Chondrocyte (in vitro differentiated cells): ENCODE results near the gene RPL3. TPM values are rescaled to one million over a fixed set of nuclear protein-coding genes. Genes with fewer than 3 reads are reported as not detected.

ENCODE experiments used
- DNase-seq: peaks from one replicate; pipeline ENCODE4 v3.0.0; 2021; ENCODE audit warnings: mixed read lengths, low spot score
- H3K27ac Mint-ChIP-seq: one replicate; pipeline ENCODE4 v1.8.0; 2021; ENCODE audit warnings: mild to moderate bottlenecking, moderate library complexity, mixed read lengths; ENCODE audit not compliant: unreplicated experiment
- H3K27me3 Mint-ChIP-seq: 2 replicates; pipeline ENCODE4 v1.8.0; 2021; ENCODE audit warnings: low read depth, mixed read lengths
- H3K36me3 Mint-ChIP-seq: 2 replicates; pipeline ENCODE4 v1.8.0; 2021; ENCODE audit warnings: low read depth, mixed read lengths
- H3K4me1 Mint-ChIP-seq: 2 replicates; pipeline ENCODE4 v1.8.0; 2021; ENCODE audit warnings: low read depth, mild to moderate bottlenecking, mixed read lengths
- H3K4me3 Mint-ChIP-seq: one replicate; pipeline ENCODE4 v1.8.0; 2021; ENCODE audit warnings: mild to moderate bottlenecking, moderate library complexity, mixed read lengths; ENCODE audit not compliant: unreplicated experiment
- H3K9me3 Mint-ChIP-seq: 2 replicates; pipeline ENCODE4 v1.8.0; 2021; ENCODE audit warnings: low read depth, mixed read lengths
- total RNA-seq: library from RNA; stranded (reverse); gene quantifications from 3 replicates; pipeline ENCODE4 v1.2.1, GENCODE V29; 2021
- TF ChIP-seq, protein P1 (sequence below): fragments of 200-600 bp; sonication (generic); IDR thresholded peaks from 2 replicates; pipeline ENCODE4 v1.5.0; 2021; ENCODE audit warnings: antibody characterized with exemption, mild to moderate bottlenecking, moderate library complexity

The RPL3 gene
- total RNA-seq, 1 donor from 2014 or later = 1,326 TPM

DNA sequence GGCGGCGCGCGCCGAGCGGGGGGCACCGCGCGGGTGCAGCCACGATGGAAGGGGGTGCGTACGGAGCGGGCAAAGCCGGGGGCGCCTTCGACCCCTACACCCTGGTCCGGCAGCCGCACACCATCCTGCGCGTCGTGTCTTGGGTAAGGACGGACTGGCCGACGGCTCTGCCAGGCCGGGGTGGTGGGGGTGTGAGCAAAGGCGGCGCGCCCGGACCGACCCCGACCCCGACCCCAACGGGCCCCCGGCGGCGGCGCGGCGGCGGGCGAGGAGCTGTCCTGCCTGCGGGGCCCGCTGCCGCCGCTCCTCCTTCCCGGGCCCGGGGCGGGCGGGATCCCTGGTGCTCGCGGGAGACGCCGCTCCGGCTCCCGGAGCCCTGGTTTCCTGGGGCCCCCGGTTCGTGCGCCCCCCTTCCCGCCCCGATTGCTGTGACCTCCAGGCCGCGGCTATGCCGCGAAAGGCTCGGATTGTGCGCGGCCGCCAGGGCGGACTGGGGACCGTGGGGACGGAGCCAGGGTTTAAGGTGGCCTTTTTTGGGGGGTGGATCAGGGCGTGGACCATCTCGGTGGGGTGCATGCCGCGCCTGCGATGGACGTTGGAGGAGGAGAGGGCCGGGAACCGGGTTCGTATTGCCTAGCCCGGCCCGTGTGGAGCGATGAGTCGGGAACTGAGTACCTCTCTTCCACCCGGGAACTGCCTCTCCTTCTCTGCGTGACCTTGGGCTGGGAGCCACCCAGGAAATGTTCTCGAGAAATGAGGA lies 30.7 kb upstream of the RPL3 start, which contains the start of gene SYNGR1:
SYNGR1 (plus strand) TSS at position 25 of the 760 bp plus-strand sequence; CDS start at position 45, 20 bp downstream.
- peak within 1 kb of the TSS; percentile 79 for H3K4me3 Mint-ChIP-seq
- TF ChIP-seq, protein P1, sequence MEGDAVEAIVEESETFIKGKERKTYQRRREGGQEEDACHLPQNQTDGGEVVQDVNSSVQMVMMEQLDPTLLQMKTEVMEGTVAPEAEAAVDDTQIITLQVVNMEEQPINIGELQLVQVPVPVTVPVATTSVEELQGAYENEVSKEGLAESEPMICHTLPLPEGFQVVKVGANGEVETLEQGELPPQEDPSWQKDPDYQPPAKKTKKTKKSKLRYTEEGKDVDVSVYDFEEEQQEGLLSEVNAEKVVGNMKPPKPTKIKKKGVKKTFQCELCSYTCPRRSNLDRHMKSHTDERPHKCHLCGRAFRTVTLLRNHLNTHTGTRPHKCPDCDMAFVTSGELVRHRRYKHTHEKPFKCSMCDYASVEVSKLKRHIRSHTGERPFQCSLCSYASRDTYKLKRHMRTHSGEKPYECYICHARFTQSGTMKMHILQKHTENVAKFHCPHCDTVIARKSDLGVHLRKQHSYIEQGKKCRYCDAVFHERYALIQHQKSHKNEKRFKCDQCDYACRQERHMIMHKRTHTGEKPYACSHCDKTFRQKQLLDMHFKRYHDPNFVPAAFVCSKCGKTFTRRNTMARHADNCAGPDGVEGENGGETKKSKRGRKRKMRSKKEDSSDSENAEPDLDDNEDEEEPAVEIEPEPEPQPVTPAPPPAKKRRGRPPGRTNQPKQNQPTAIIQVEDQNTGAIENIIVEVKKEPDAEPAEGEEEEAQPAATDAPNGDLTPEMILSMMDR = peak; percentile 32
- DNase-seq = no peak
- peak within 1 kb of the TSS; percentile 12 for H3K27ac Mint-ChIP-seq
- no peaks in the 10 kb centered on the region for H3K36me3 Mint-ChIP-seq
- no peaks in the 10 kb centered on the region for H3K27me3 Mint-ChIP-seq
- H3K4me1 Mint-ChIP-seq = peaks cover 22% of the 10 kb centered on the region
- H3K9me3 Mint-ChIP-seq = no peaks in the 10 kb centered on the region

- Mint-ChIP-seq H3K27me3 (no peaks in the 10 kb centered on the region), H3K27ac (no peak overlapping the region), H3K4me1 (peaks cover 22% of the 10 kb centered on the region), H3K9me3 (no peaks in the 10 kb centered on the region), H3K36me3 (no peaks in the 10 kb centered on the region), H3K4me3 (peak overlapping the region; percentile 72)
- TF ChIP-seq, protein P1 = no peak
- DNase-seq = no peak
Observed at GRCh38 chr22:39349506-39349966, 30.1 kb upstream of the RPL3 start.

DNA sequence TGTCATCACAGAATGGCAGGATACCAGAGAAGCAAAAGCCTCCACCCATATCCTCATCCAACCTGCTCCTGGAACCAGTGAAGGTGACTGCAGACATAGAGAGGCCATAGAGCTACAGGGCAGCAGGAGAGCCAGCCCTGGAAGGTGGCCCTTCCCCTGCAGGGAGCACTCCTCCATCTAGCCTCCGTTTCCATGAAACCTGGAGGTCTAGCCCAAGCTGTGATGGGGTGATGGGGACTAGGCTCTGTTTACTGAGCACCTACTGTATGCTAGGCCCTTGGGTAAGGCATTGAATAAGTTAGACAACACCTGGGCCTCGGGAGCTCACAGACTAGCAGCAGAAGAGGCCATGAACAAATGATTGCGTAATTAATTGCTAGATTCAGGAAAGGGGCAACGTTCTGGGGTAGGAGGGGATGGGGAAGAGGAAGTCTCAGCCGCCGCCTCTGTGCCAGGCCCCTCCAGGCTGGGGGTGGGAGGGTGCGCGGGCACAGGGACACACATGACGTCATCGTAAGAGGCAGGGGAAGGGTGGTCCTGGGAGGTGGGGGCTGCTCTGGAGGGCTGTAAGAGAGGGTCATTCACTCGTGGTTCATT lies 29.6 kb upstream of the RPL3 start:
- Mint-ChIP-seq H3K4me3 (peak overlapping the region; percentile 72), H3K36me3 (no peaks in the 10 kb centered on the region), H3K9me3 (no peaks in the 10 kb centered on the region), H3K4me1 (peaks cover 22% of the 10 kb centered on the region), H3K27me3 (no peaks in the 10 kb centered on the region), H3K27ac (no peak overlapping the region)
- DNase-seq = no peak
- TF ChIP-seq, protein P1 = no peak

DNA sequence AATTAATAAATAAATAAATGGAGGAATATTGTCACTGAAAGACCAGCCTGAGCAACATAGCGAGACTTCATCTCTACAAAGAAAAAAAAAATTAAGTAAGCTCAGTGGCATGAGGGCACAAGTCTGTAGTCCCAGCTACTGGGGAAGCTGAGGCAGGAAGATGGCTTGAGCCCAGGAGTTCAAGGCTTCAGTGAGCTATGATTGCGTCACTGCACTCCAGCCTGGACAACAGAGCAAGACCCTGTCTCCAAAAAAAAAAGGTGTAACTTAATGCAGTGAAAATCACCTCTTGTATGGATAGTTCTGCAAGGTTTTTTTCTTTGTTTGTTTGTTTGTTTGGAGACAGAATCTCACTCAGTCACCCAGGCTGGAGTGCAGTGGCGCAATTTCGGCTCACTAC lies 25.8 kb upstream of the RPL3 start:
- H3K4me1 Mint-ChIP-seq = peaks cover 10% of the 10 kb centered on the region
- no peak overlapping the region for H3K4me3 Mint-ChIP-seq
- H3K36me3 Mint-ChIP-seq = no peaks in the 10 kb centered on the region
- DNase-seq = no peak
- TF ChIP-seq, protein P1 = no peak
- H3K27ac Mint-ChIP-seq = no peak overlapping the region
- no peaks in the 10 kb centered on the region for H3K9me3 Mint-ChIP-seq
- no peaks in the 10 kb centered on the region for H3K27me3 Mint-ChIP-seq

DNA sequence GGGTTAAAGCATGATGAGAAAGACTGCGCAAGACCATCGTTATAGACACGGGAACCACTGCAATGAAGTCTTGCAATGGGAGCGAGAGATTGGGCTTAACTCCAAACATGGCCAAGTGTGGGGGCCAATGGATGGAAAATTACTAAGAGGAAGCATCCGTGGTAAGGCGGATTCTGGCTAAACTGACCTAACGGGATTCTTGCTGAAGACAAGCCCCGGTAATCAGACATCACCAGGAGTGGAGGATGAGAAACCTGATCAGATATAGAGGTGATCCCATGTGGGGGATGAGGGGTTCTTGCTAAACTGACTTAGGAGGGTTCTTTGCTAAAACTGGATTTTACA lies 24.6 kb upstream of the RPL3 start:
- Mint-ChIP-seq H3K36me3 (no peaks in the 10 kb centered on the region), H3K9me3 (no peaks in the 10 kb centered on the region), H3K4me3 (no peak overlapping the region), H3K27ac (no peak overlapping the region), H3K4me1 (peaks cover 5% of the 10 kb centered on the region), H3K27me3 (no peaks in the 10 kb centered on the region)
- no peak for DNase-seq
- TF ChIP-seq, protein P1 = no peak
